Lung (tissue), 12 donors: ENCODE measurements around the gene BAD. TPM values are rescaled to one million over a fixed set of nuclear protein-coding genes. Genes with fewer than 3 reads are reported as not detected.

Source experiments
- ATAC-seq: fragments of 200-7000 bp; cut with Tn5 transposase; one replicate; pipeline ENCODE4 v1.9.1; 2020; ENCODE audit warnings: moderate number of reproducible peaks; ENCODE audit not compliant: insufficient read depth, low FRiP score
- DNase-seq, 3 donors: peaks; one replicate each; pipeline ENCODE4 v3.0.0-alpha.2; 2013 to 2017
- H3K27ac ChIP-seq, 2 donors: one replicate each; pipeline ENCODE4 v1.5.1; 2013; ENCODE audit warnings: mild to moderate bottlenecking in 2 of 2, moderate library complexity in 2 of 2, control low read depth in 1 of 2, inconsistent platforms in 1 of 2, low read depth in 1 of 2, low read length in 1 of 2
- H3K27me3 ChIP-seq, 3 donors: one replicate each; pipeline ENCODE4 v1.5.1; 2013; ENCODE audit warnings: low read length in 2 of 3; ENCODE audit not compliant: control insufficient read depth in 3 of 3, insufficient read depth in 3 of 3
- H3K36me3 ChIP-seq, 4 donors: one replicate each; pipeline ENCODE4 v1.5.1; 2013; ENCODE audit warnings: low read length in 4 of 4, mild to moderate bottlenecking in 1 of 4, moderate library complexity in 1 of 4; ENCODE audit not compliant: control insufficient read depth in 4 of 4, insufficient read depth in 4 of 4
- H3K4me1 ChIP-seq, 5 donors: one replicate each; pipeline ENCODE4 v1.5.1; 2013; ENCODE audit warnings: low read length in 5 of 5, mild to moderate bottlenecking in 2 of 5, moderate library complexity in 1 of 5; ENCODE audit not compliant: control insufficient read depth in 5 of 5, insufficient read depth in 5 of 5
- H3K4me3 ChIP-seq: one replicate; pipeline ENCODE4 v1.5.1; 2013; ENCODE audit warnings: mild to moderate bottlenecking, control low read depth, moderate library complexity
- H3K9ac ChIP-seq, 2 donors: one replicate each; pipeline ENCODE4 v1.5.1; 2013; ENCODE audit warnings: low read length in 2 of 2, control low read depth in 1 of 2; ENCODE audit not compliant: insufficient read depth in 1 of 2
- H3K9me3 ChIP-seq, 4 donors: one replicate each; pipeline ENCODE4 v1.5.1; 2013; ENCODE audit warnings: low read length in 3 of 4, mild to moderate bottlenecking in 1 of 4, moderate library complexity in 1 of 4; ENCODE audit not compliant: control insufficient read depth in 4 of 4, insufficient read depth in 3 of 4
- WGBS, 2 donors: extraction: QIAGEN DNeasy Blood & Tissue Kit; methylation state at CpG; one replicate each; pipeline ENCODE4 v1.1.7; 2013; 5-methylcytosine and 5-hydroxymethylcytosine counted together
- polyA plus RNA-seq, 2 donors: library from polyadenylated mRNA; stranded (reverse); fragments of 200-250 nt; gene quantifications; one replicate each; pipeline ENCODE4 v1.2.1, GENCODE V29; 2013
- total RNA-seq, 2 donors: library from RNA; depleted of rRNA in 1 of 2; stranded (reverse); fragments of >200 nt in 1 of 2; gene quantifications; one replicate each; pipeline ENCODE4 v1.2.1, GENCODE V29; 2014 to 2021
- TF ChIP-seq, protein P1 (sequence below): IDR thresholded peaks from 2 replicates; pipeline ENCODE4 v1.5.1; 2012; ENCODE audit warnings: mild to moderate bottlenecking; ENCODE audit errors: control extremely low read depth, extremely low read depth
- donor health status: control.
- donor health status: control.
- donor health status: Bipolar disorder and iron deficiency.
- donor health status: healthy.
- donor health status: DM: yes; HTN: yes; CAD: no.

Gene BAD
- total and polyA plus RNA-seq, 4 donors: 69.5 to 127 (median 75.5) TPM

DNA sequence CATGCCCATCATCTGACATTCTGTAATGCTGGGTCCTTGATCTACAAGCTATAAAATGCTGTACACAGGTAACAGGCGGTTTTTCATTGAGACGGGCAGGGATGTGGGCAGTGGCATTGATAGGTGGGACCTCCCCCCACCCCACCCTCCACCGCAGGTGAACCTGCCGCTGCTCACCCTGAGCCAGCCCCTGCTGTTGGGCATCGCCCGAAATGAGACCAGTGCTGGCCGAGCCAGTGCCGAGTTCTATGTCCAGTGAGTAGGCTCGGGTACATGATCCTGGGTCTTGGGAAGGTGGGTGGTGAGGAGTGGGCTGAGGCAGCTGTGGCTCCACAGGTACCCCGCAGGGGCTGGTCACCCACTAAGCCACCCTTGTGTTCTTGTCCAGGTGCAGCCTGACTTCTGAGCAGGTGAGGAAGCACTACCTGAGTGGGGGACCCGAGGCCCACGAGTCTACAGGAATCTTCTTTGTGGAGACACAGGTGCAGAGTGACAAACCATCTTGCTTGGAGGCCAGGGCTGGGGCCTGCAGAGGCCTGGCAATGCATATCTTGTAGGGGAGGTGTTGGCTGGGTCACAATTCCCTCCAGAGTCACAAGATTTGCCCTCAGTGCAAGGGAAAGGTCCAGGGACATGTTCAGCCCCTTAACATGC is 55.2 kb downstream of the BAD start:
- TF ChIP-seq, protein P1, sequence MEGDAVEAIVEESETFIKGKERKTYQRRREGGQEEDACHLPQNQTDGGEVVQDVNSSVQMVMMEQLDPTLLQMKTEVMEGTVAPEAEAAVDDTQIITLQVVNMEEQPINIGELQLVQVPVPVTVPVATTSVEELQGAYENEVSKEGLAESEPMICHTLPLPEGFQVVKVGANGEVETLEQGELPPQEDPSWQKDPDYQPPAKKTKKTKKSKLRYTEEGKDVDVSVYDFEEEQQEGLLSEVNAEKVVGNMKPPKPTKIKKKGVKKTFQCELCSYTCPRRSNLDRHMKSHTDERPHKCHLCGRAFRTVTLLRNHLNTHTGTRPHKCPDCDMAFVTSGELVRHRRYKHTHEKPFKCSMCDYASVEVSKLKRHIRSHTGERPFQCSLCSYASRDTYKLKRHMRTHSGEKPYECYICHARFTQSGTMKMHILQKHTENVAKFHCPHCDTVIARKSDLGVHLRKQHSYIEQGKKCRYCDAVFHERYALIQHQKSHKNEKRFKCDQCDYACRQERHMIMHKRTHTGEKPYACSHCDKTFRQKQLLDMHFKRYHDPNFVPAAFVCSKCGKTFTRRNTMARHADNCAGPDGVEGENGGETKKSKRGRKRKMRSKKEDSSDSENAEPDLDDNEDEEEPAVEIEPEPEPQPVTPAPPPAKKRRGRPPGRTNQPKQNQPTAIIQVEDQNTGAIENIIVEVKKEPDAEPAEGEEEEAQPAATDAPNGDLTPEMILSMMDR: no peak
- H3K36me3 ChIP-seq: peaks cover 0 to 3% (median 0%) of the 10 kb centered on the region in 4 donors
- peaks cover 0 to 41% (median 6%) of the 10 kb centered on the region in 5 donors for H3K4me1 ChIP-seq
- H3K27ac ChIP-seq: peak overlapping the region in 1 of 2 donors; percentile 90
- no peaks in the 10 kb centered on the region for H3K9me3 ChIP-seq
- WGBS, 2 donors: 92 to 98% methylated on average over 12 of the region's 12 CpGs
- ATAC-seq (no peak), DNase-seq (no peak)
- no peak overlapping the region for H3K4me3 ChIP-seq
- H3K9ac ChIP-seq: peak overlapping the region in 1 of 2 donors; percentile 55
- H3K27me3 ChIP-seq: no peaks in the 10 kb centered on the region

DNA sequence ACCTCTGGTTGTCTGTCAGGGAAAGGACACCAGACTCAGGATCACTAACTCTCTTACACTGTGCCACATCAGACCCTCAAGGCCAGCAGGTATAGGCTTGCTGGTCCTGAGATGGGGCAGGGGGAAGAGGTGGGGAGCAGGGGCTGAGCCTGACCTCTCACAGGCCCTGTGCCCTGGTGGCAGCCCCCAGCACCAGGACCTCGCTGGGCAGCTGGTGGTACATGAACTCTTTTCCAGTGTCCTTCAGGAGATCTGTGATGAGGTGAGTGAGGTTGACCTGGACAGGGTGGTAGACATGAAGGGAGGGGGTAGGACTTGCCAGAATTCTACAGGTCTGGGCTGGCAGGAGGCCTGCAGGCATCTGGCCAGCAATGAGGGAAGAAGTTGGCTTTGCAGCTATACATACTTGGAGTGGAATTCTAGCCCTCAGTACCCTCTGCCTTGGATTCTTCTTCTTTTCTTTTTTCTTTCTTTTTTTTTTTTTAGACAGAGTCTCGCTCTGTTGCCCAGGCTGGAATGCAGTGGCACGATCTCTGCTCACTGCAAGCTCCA is 57.0 kb downstream of the BAD start:
- no peaks in the 10 kb centered on the region for H3K9me3 ChIP-seq
- H3K36me3 ChIP-seq: peaks cover 0 to 14% (median 2%) of the 10 kb centered on the region in 4 donors
- H3K27me3 ChIP-seq: no peaks in the 10 kb centered on the region
- no peak for ATAC-seq
- peak overlapping the region in 1 of 2 donors; percentile 93 for H3K27ac ChIP-seq
- H3K4me3 ChIP-seq: no peak overlapping the region
- H3K4me1 ChIP-seq: peaks cover 0 to 35% (median 4%) of the 10 kb centered on the region in 5 donors
- WGBS, 2 donors: 83 to 86% methylated on average over 3 of the region's 3 CpGs
- DNase-seq: no peak
- TF ChIP-seq, protein P1: no peak
- peak overlapping the region in 1 of 2 donors; percentile 13 for H3K9ac ChIP-seq

DNA sequence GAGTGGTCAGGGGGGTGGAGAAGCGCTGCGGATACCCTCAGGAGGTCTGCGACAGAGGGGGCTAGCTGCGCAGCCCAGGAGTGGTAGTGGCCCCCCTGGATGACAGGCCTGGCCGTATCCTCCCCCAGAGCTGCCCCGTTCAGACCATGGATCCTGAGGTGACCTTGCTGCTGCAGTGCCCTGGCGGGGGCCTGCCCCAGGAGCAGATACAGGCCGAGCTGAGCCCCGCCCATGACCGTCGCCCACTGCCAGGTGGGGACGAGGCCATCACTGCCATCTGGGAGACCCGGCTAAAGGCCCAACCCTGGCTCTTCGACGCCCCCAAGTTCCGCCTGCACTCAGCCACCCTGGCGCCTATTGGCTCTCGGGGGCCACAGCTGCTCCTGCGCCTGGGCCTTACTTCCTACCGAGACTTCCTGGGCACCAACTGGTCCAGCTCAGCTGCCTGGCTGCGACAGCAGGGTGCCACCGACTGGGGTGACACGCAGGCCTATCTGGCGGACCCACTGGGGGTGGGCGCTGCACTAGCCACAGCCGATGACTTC is 57.9 kb downstream of the BAD start:
- Histone ChIP-seq H3K27ac (peak overlapping the region; percentile 91 to 93), H3K9ac (peak overlapping the region; percentile 70 to 77), H3K27me3 (no peaks in the 10 kb centered on the region), H3K36me3 (peaks cover 0 to 14% (median 2%) of the 10 kb centered on the region in 4 donors), H3K9me3 (no peaks in the 10 kb centered on the region), H3K4me1 (peaks cover 0 to 35% (median 4%) of the 10 kb centered on the region in 5 donors), H3K4me3 (peak overlapping the region; percentile 64)
- TF ChIP-seq, protein P1: no peak
- 6 to 9% methylated on average over 25 to 26 of the region's 26 CpGs for WGBS, 2 donors
- DNase-seq (peak; percentile 36 to 45 (median 38)), ATAC-seq (peak; percentile 37)
